HG02678 (cell line): ENCODE data around the gene FOXQ1.
"Not testable (repeated sequence)": the region's sequence is repeated elsewhere in the genome, so short reads cannot be mapped to it uniquely, and the experiment has no call there.

Source experiments
- ATAC-seq: cut with Tn5 transposase; IDR thresholded peaks from one replicate; pipeline ENCODE4 v1.9.1; 2021; ENCODE audit warnings: mild to moderate bottlenecking, moderate library complexity; ENCODE audit not compliant: unreplicated experiment

FOXQ1 gene

GRCh38 chr6:1318584-1318983, 6.7 kb downstream of the FOXQ1 start:
- ATAC-seq, result not testable (repeated sequence)

- no peak for ATAC-seq
These were observed 9.8 kb downstream of the FOXQ1 start for GRCh38 chr6:1321738-1322137.

- no peak for ATAC-seq
These were observed 10.3 kb downstream of the FOXQ1 start for GRCh38 chr6:1322156-1322555.

GRCh38 chr6:1322696-1323219, 10.9 kb downstream of the FOXQ1 start:
- ATAC-seq, result no peak

GRCh38 chr6:1324936-1325335, 13.0 kb downstream of the FOXQ1 start:
- no peak for ATAC-seq

- no peak for ATAC-seq
These were observed 13.8 kb downstream of the FOXQ1 start for GRCh38 chr6:1325461-1326309.

- no peak for ATAC-seq
These were observed 14.7 kb downstream of the FOXQ1 start for GRCh38 chr6:1326535-1327121.

- ATAC-seq, result no peak
These were observed 15.7 kb downstream of the FOXQ1 start for GRCh38 chr6:1327630-1328029.

GRCh38 chr6:1328129-1328800, 16.4 kb downstream of the FOXQ1 start:
- ATAC-seq, result no peak

GRCh38 chr6:1329708-1330107, 17.8 kb downstream of the FOXQ1 start:
- no peak for ATAC-seq

- no peak for ATAC-seq
These were observed 22.8 kb downstream of the FOXQ1 start for GRCh38 chr6:1334684-1335083.

GRCh38 chr6:1335367-1336037, 23.6 kb downstream of the FOXQ1 start:
- no peak for ATAC-seq

GRCh38 chr6:1336246-1336843, 24.4 kb downstream of the FOXQ1 start:
- no peak for ATAC-seq

- ATAC-seq, result no peak
These were observed 25.9 kb downstream of the FOXQ1 start for GRCh38 chr6:1337791-1338190.

- no peak for ATAC-seq
These were observed 34.2 kb downstream of the FOXQ1 start for GRCh38 chr6:1346101-1346500.

GRCh38 chr6:1346558-1347091, 34.7 kb downstream of the FOXQ1 start:
- ATAC-seq, result no peak

- ATAC-seq, result no peak
These were observed 35.3 kb downstream of the FOXQ1 start for GRCh38 chr6:1347161-1347560.

GRCh38 chr6:1348675-1349074, 36.8 kb downstream of the FOXQ1 start:
- no peak for ATAC-seq

- ATAC-seq, result no peak
These were observed 37.8 kb downstream of the FOXQ1 start for GRCh38 chr6:1349655-1350054.

GRCh38 chr6:1351381-1352008, 39.6 kb downstream of the FOXQ1 start:
- ATAC-seq, result no peak
